HepG2 (cell line): Measurements from ENCODE around the gene PDE3B. TPM values are rescaled to one million over a fixed set of nuclear protein-coding genes. Genes with fewer than 3 reads are reported as not detected.

Source experiments
- ATAC-seq: fragments of 200-7000 bp; cut with Tn5 transposase; 3 replicates; pipeline ENCODE4 v1.9.1; 2020; ENCODE audit warnings: mild to moderate bottlenecking, moderate library complexity
- BruUV-seq: library from RNA; stranded (reverse); fragments of 400-500 nt; replicated peaks from 2 replicates; lab custom pipeline; 2021; lab: Mats Ljungman, UMichigan
- CTCF ChIA-PET: fragments of 300-600 bp; formaldehyde crosslinking; extraction: SDS; loops from one replicate; lab custom pipeline; 2021; ENCODE audit warnings: low total read pairs, inconsistent platforms, low intra/inter-chr PET ratio; lab: Yijun Ruan, JAX
- POLR2A ChIA-PET: fragments of 350-600 bp; sonication (Branson Sonifier 250); formaldehyde crosslinking; loops from one replicate; lab custom pipeline; 2020; ENCODE audit warnings: antibody characterized with exemption, inconsistent platforms; lab: Yijun Ruan, JAX
- DNase-seq: peaks from one replicate; pipeline ENCODE4 v3.0.0-alpha.2; 2015; ENCODE audit warnings: low spot score
- FAIRE-seq: peaks from 3 replicates; lab custom pipeline; 2011; peaks lifted over from hg19 to GRCh38; lab: Jason Lieb, UNC
- H2AFZ ChIP-seq: one replicate; pipeline ENCODE4 v1.6.1; 2011; ENCODE audit warnings: low read length, inconsistent platforms
- H3K27ac ChIP-seq: fragments of 300-600 bp; 3 replicates; pipeline ENCODE4 v1.8.0; 2011; ENCODE audit warnings: mixed run types, mild to moderate bottlenecking, mixed read lengths, low read length, inconsistent platforms; ENCODE audit not compliant: insufficient read depth; ENCODE audit errors: extremely low read length
- H3K27me3 ChIP-seq, 2 experiments: fragments of 200-600 bp in 1 of 2; 2 replicates in 1 of 2; 3 replicates in 1 of 2; pipeline versions ENCODE4 v1.6.0 to v1.8.0; 2011; ENCODE audit warnings: low read length in 2 of 2, mild to moderate bottlenecking in 2 of 2, moderate library complexity in 2 of 2, inconsistent platforms in 1 of 2; ENCODE audit not compliant: insufficient read depth in 2 of 2, control insufficient read depth in 1 of 2
- H3K36me3 ChIP-seq, 2 experiments: fragments of 200-600 bp in 1 of 2; replicated peaks in 1 of 2; 2 replicates in 1 of 2; 3 replicates in 1 of 2; pipeline versions ENCODE4 v1.5.1 to v1.8.0; 2011; ENCODE audit warnings: low read length in 2 of 2, inconsistent platforms in 1 of 2; ENCODE audit not compliant: insufficient read depth in 2 of 2, control insufficient read depth in 1 of 2
- H3K4me1 ChIP-seq: 2 replicates; pipeline ENCODE4 v1.5.1; 2012; ENCODE audit warnings: low read length, inconsistent platforms; ENCODE audit not compliant: insufficient read depth
- H3K4me2 ChIP-seq: 2 replicates; pipeline ENCODE4 v1.6.0; 2011; ENCODE audit warnings: low read depth, low read length, inconsistent platforms
- H3K4me3 ChIP-seq, 3 experiments: fragments of 200-600 bp in 1 of 3; sonication (generic), shearing (Covaris generic) in 1 of 3; replicated peaks in 1 of 3; 2 replicates each; pipeline ENCODE4 v1.5.1; 2011 to 2016; ENCODE audit warnings: low read length in 3 of 3, inconsistent platforms in 2 of 3, low read depth in 2 of 3, mild to moderate bottlenecking in 2 of 3, control low read depth in 1 of 3, mixed read lengths in 1 of 3; ENCODE audit not compliant: insufficient read depth in 1 of 3
- H3K79me2 ChIP-seq: one replicate; pipeline ENCODE4 v1.6.1; 2011; ENCODE audit warnings: low read length, inconsistent platforms; ENCODE audit not compliant: insufficient read depth
- H3K9ac ChIP-seq: 2 replicates; pipeline ENCODE4 v1.6.0; 2011; ENCODE audit warnings: mild to moderate bottlenecking, low read depth, low read length, inconsistent platforms; ENCODE audit not compliant: insufficient read depth
- H3K9me3 ChIP-seq: 2 replicates; pipeline ENCODE4 v1.5.1; 2012; ENCODE audit warnings: mild to moderate bottlenecking, low read length
- H4K20me1 ChIP-seq: 2 replicates; pipeline ENCODE4 v1.6.0; 2011; ENCODE audit warnings: inconsistent platforms, mild to moderate bottlenecking, low read length, moderate library complexity; ENCODE audit not compliant: insufficient read depth
- FOXK2 ChIP-seq: fragments of 450-650 bp; IDR thresholded peaks from 2 replicates; pipeline ENCODE4 v1.6.1; 2016
- MAFK ChIP-seq, 2 experiments: IDR thresholded peaks in 1 of 2; conservative IDR thresholded peaks in 1 of 2; 2 replicates each; pipeline ENCODE4 v1.6.1; 2011; ENCODE audit warnings: improper control_type of control experiment in 2 of 2, low read length in 2 of 2
- ZNF10 ChIP-seq: sonication (generic); formaldehyde crosslinking; IDR thresholded peaks from 2 replicates; pipeline ENCODE4 v1.4.0; 2020; ENCODE audit warnings: mild to moderate bottlenecking, low read depth, missing genetic modification reagents, borderline replicate concordance
- ZNF296 ChIP-seq: sonication (generic); formaldehyde crosslinking; conservative IDR thresholded peaks from 2 replicates; pipeline ENCODE4 v1.5.0; 2020; ENCODE audit warnings: mild to moderate bottlenecking, missing genetic modification reagents
- WGBS: methylation state at CpG from one replicate; pipeline ENCODE4 v1.1.6; 2017; ENCODE audit warnings: low lambda C conversion rate; 5-methylcytosine and 5-hydroxymethylcytosine counted together
- in situ Hi-C: cut with HindIII; loops from 2 replicates; pipeline ENCODE4 v1.10.0; 2017; ENCODE audit warnings: low pct_unique_long_range_greater_than_20kb; ENCODE audit not compliant: extremely low pct_ligation_motif_present
- intact Hi-C: fragments of 100-400 bp; cut with micrococcal nuclease; formaldehyde crosslinking; loops from one replicate; pipeline ENCODE4 v1.10.0; 2022; ENCODE audit not compliant: unreplicated experiment
- polyA plus RNA-seq, 8 experiments: library from polyadenylated mRNA; depleted of rRNA in 3 of 8; stranded (reverse) in 7 of 8; unstranded in 1 of 8; fragments of >200 nt; fragmentation: Illumina TruSeq in 4 of 8; extraction: Trizol in 4 of 8; gene quantifications; 2 replicates each; pipeline versions ENCODE4 v1.2.1 to v1.2.3, GENCODE V29; 2011 to 2016; ENCODE audit warnings: low read depth in 4 of 8, missing spikeins in 1 of 8, mixed read lengths in 1 of 8; ENCODE audit not compliant: insufficient read depth in 1 of 8
- total RNA-seq, 5 experiments: library from RNA; depleted of rRNA; stranded (reverse); fragments of >200 nt; fragmentation: Illumina TruSeq; extraction: Trizol; gene quantifications; 2 replicates each; pipeline ENCODE4 v1.2.3, GENCODE V29; 2016; ENCODE audit warnings: low read depth in 1 of 5

PDE3B gene
- total and polyA plus RNA-seq, 2 of the 13 experiments (the other 11 are each of a cell fraction or from before 2014, with no cell fraction given) = 14.1 to 26.5 TPM

DNA sequence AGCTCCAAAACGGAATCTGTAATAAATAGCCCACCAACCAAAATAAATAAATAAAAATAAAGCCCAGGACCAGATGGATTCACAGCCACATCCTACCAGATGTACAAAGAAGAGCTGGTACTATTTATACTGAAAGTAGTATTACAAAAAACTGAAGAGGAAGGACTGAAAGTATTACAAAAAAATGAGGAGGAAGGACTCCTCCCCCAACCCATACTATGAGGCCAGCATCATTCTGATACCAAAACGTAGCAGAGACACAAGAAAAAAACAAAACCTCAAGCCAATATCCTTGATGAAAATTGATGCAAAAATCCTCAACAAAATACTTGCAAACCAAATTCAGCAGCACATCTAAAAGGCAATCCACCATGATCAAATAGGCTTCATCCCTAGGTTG is 183.0 kb downstream of the PDE3B start:
- TF ChIP-seq ZNF296 (CRISPR knock-in tag) = no peak
- no peak for TF ChIP-seq FOXK2
- H3K9me3 ChIP-seq = no peaks in the 10 kb centered on the region
- peaks cover 1 to 16% of the 10 kb centered on the region in 2 experiments; a peak in 4 of 5 replicates for H3K36me3 ChIP-seq
- no peaks in the 10 kb centered on the region for H3K27me3 ChIP-seq
- CTCF ChIA-PET = no interaction called here
- no peak overlapping the region for H3K27ac ChIP-seq
- no peaks in the 10 kb centered on the region for H3K79me2 ChIP-seq
- no peaks in the 10 kb centered on the region for H4K20me1 ChIP-seq
- no peak for FAIRE-seq
- H3K4me3 ChIP-seq = no peak overlapping the region
- H3K4me2 ChIP-seq = no peak overlapping the region
- H2AFZ ChIP-seq = no peak overlapping the region
- in situ Hi-C loops = no loop called here
- DNase-seq = no peak
- no TSS peak for BruUV-seq
- POLR2A ChIA-PET = no interaction called here
- 98% methylated on average over 2 of the region's 2 CpGs for WGBS
- intact Hi-C loops = no loop called here
- no peak for ATAC-seq
- no peak overlapping the region for H3K9ac ChIP-seq
- H3K4me1 ChIP-seq = no peaks in the 10 kb centered on the region

DNA sequence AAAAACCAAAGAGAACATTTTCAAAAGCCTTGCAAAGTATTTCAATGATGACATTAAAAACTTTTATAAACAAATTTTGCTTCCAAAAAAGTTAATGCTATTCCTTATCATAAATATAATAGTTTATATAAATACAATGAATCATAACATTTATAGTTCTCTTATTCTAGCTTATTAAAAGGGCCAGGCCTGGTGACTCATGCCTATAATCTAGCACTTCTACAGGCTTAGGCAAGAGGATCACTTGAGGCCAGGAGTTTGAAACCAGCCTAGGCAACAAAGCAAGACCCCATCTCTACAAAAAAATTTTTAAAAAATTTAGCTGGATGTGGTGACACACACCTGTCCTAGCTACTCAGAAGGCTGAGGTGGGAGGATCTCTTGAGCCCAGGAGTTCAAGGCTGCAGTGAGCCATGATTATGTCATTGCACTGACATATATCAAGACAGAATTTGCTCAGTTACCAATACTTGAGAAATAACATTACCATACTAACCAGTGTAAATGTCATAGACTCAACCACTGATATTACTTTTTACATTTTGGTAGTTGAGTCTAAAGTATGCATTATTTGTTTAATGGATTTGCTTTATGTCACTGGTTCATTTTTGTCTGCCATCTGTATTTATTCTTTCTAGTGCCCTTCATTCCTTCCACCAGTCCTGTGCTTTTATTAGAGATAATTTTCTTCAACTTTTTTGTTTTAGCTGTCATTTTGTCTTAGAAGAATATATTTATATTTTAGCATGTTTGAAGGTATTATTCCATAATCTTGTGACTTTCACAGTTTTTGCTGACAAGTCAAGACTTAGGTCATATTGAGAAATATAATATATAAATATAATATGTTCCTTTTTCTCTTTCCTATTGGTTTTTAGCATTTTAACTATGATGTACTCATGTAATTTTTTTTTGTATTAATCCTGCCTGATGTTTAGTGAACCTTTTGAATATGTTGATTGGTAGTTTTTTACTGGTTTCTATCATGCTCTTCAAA is 192.2 kb downstream of the PDE3B start:
- H3K27me3 ChIP-seq = no peaks in the 10 kb centered on the region
- in situ Hi-C loops = no loop called here
- peak in 1 of 2 experiments; percentile 59; a peak in 2 of 4 replicates for TF ChIP-seq MAFK (conservative IDR thresholded peaks at IDR 0.05 in 1 of 2, IDR thresholded peaks at IDR 0.05 in 1 of 2; ENCODE audit: low read length in 2 of 2)
- TF ChIP-seq ZNF10 (CRISPR knock-in tag) = no peak
- TF ChIP-seq, all 625 proteins: peak for 1
- ChIA-PET CTCF (no interaction called here), POLR2A (no interaction called here)
- no peak for FAIRE-seq
- Histone ChIP-seq H3K79me2 (no peaks in the 10 kb centered on the region), H3K4me1 (no peaks in the 10 kb centered on the region), H3K4me2 (no peak overlapping the region), H3K27ac (no peak overlapping the region), H3K9me3 (no peaks in the 10 kb centered on the region), H3K9ac (no peak overlapping the region), H4K20me1 (no peaks in the 10 kb centered on the region), H2AFZ (no peak overlapping the region), H3K4me3 (no peak overlapping the region), H3K36me3 (peaks cover 3 to 10% of the 10 kb centered on the region in 2 experiments; a peak in 3 of 5 replicates)
- ATAC-seq = no peak
- no TSS peak for BruUV-seq
- DNase-seq = no peak
- intact Hi-C loops = no loop called here
